Measurements from ENCODE around the gene CHADL.
"Not testable (repeated sequence)": the region's sequence is repeated elsewhere in the genome, so short reads cannot be mapped to it uniquely, and the experiment has no call there.

Gene CHADL

GRCh38 chr22:41240377-41241132, at the start of gene CHADL:
TSS of gene CHADL (minus strand) at chr22:41240931. CDS start at chr22:41240881, 50 bp downstream.
- no peak for DNase-seq

GRCh38 chr22:41289671-41290070, 48.9 kb upstream of the CHADL start:
- DNase-seq, result no peak

- no peak for DNase-seq
Observed at GRCh38 chr22:41288245-41288946, 47.7 kb upstream of the CHADL start.

GRCh38 chr22:41286639-41287091, 45.9 kb upstream of the CHADL start:
- DNase-seq, result peak; percentile 64

GRCh38 chr22:41285820-41286638, 45.3 kb upstream of the CHADL start, which contains the start of gene RANGAP1:
TSS of gene RANGAP1 (minus strand) at chr22:41286187. CDS start at chr22:41281044, 5,143 bp downstream.
- DNase-seq, result peak; percentile 98

- peak; percentile 17 for DNase-seq
Observed at GRCh38 chr22:41285441-41285819, 44.7 kb upstream of the CHADL start.

- no peak for DNase-seq
Observed at GRCh38 chr22:41284465-41284864, 43.7 kb upstream of the CHADL start.

GRCh38 chr22:41280854-41281253, 40.1 kb upstream of the CHADL start:
- no peak for DNase-seq

GRCh38 chr22:41280065-41280464, 39.3 kb upstream of the CHADL start:
- DNase-seq, result no peak

- no peak for DNase-seq
Observed at GRCh38 chr22:41274856-41275255, 34.1 kb upstream of the CHADL start.

- no peak for DNase-seq
Observed at GRCh38 chr22:41273128-41273527, 32.4 kb upstream of the CHADL start.

- DNase-seq, result no peak
Observed at GRCh38 chr22:41271787-41272186, 31.1 kb upstream of the CHADL start.

GRCh38 chr22:41267958-41268357, 27.2 kb upstream of the CHADL start:
- DNase-seq, result no peak

GRCh38 chr22:41264408-41264941, 23.7 kb upstream of the CHADL start:
- no peak for DNase-seq

GRCh38 chr22:41263704-41264103, 23.0 kb upstream of the CHADL start:
- DNase-seq, result no peak

GRCh38 chr22:41262250-41262765, 21.6 kb upstream of the CHADL start:
- DNase-seq, result no peak

GRCh38 chr22:41261541-41262249, 21.0 kb upstream of the CHADL start:
- DNase-seq, result no peak

- DNase-seq, result no peak
Observed at GRCh38 chr22:41260871-41261270, 20.1 kb upstream of the CHADL start.

GRCh38 chr22:41259756-41260155, 19.0 kb upstream of the CHADL start:
- DNase-seq, result not testable (repeated sequence)

- no peak for DNase-seq
Observed at GRCh38 chr22:41257696-41258095, 17.0 kb upstream of the CHADL start.

GRCh38 chr22:41256254-41257253, 15.8 kb upstream of the CHADL start:
- DNase-seq, result no peak
